Measurements from ENCODE around the gene IFT20.

The IFT20 gene

GRCh38 chr17:28335959-28336871 lies 943 bp upstream of the IFT20 start:
- no peak overlapping the region for H3K27ac ChIP-seq (ENCODE audit: low read length)
- H3K36me3 ChIP-seq (ENCODE audit: control insufficient read depth, insufficient read depth, low read length): peaks cover 4% of the 10 kb centered on the region
- no CpG with 5 or more reads among the region's 29 CpGs for WGBS (ENCODE audit: insufficient coverage, insufficient read length)
- peak overlapping the region; percentile 66 for H3K4me3 ChIP-seq (ENCODE audit: low read length)
- no peaks in the 10 kb centered on the region for H3K9me3 ChIP-seq (ENCODE audit: control insufficient read depth, insufficient read depth, low read length)
- DNase-seq (ENCODE audit: low read depth, low spot score): peak; percentile 52
- no peaks in the 10 kb centered on the region for H3K4me1 ChIP-seq (ENCODE audit: control insufficient read depth, insufficient read depth, low read length)
- H3K27me3 ChIP-seq (ENCODE audit: control insufficient read depth, insufficient read depth, low read length): no peaks in the 10 kb centered on the region

GRCh38 chr17:28334666-28335200 lies 539 bp downstream of the IFT20 start:
- H3K27me3 ChIP-seq (ENCODE audit: control insufficient read depth, insufficient read depth, low read length): no peaks in the 10 kb centered on the region
- H3K4me3 ChIP-seq (ENCODE audit: low read length): peak overlapping the region; percentile 63
- no CpG with 5 or more reads among the region's 18 CpGs for WGBS (ENCODE audit: insufficient coverage, insufficient read length)
- no peaks in the 10 kb centered on the region for H3K4me1 ChIP-seq (ENCODE audit: control insufficient read depth, insufficient read depth, low read length)
- H3K9me3 ChIP-seq (ENCODE audit: control insufficient read depth, insufficient read depth, low read length): no peaks in the 10 kb centered on the region
- DNase-seq (ENCODE audit: low read depth, low spot score): no peak
- no peak overlapping the region for H3K27ac ChIP-seq (ENCODE audit: low read length)
- 0 out of 2 replicates have a peak, but pooled peaks cover 3% of the 10 kb centered on the region for H3K36me3 ChIP-seq (ENCODE audit: control insufficient read depth, insufficient read depth, low read length)

GRCh38 chr17:28334171-28334570 lies 1.1 kb downstream of the IFT20 start:
- DNase-seq (ENCODE audit: low read depth, low spot score): no peak
- Histone ChIP-seq H3K9me3 (ENCODE audit: control insufficient read depth, insufficient read depth, low read length) (no peaks in the 10 kb centered on the region), H3K27ac (ENCODE audit: low read length) (no peak overlapping the region), H3K27me3 (ENCODE audit: control insufficient read depth, insufficient read depth, low read length) (no peaks in the 10 kb centered on the region), H3K4me3 (ENCODE audit: low read length) (no peak overlapping the region), H3K4me1 (ENCODE audit: control insufficient read depth, insufficient read depth, low read length) (no peaks in the 10 kb centered on the region), H3K36me3 (ENCODE audit: control insufficient read depth, insufficient read depth, low read length) (no peaks in the 10 kb centered on the region)
- WGBS (ENCODE audit: insufficient coverage, insufficient read length): no CpG with 5 or more reads among the region's 6 CpGs

GRCh38 chr17:28333083-28333746 lies 2.1 kb downstream of the IFT20 start:
- no peak overlapping the region for H3K27ac ChIP-seq (ENCODE audit: low read length)
- no peaks in the 10 kb centered on the region for H3K9me3 ChIP-seq (ENCODE audit: control insufficient read depth, insufficient read depth, low read length)
- no peaks in the 10 kb centered on the region for H3K4me1 ChIP-seq (ENCODE audit: control insufficient read depth, insufficient read depth, low read length)
- H3K27me3 ChIP-seq (ENCODE audit: control insufficient read depth, insufficient read depth, low read length): no peaks in the 10 kb centered on the region
- H3K36me3 ChIP-seq (ENCODE audit: control insufficient read depth, insufficient read depth, low read length): peaks cover 2% of the 10 kb centered on the region; the same call in 1 of the 2 replicates
- DNase-seq (ENCODE audit: low read depth, low spot score): no peak
- no CpG with 5 or more reads among the region's 1 CpG for WGBS (ENCODE audit: insufficient coverage, insufficient read length)
- no peak overlapping the region for H3K4me3 ChIP-seq (ENCODE audit: low read length)

- Histone ChIP-seq H3K9me3 (ENCODE audit: control insufficient read depth, insufficient read depth, low read length) (no peaks in the 10 kb centered on the region), H3K4me1 (ENCODE audit: control insufficient read depth, insufficient read depth, low read length) (no peaks in the 10 kb centered on the region), H3K36me3 (ENCODE audit: control insufficient read depth, insufficient read depth, low read length) (peaks cover 10% of the 10 kb centered on the region; the same call in 1 of the 2 replicates), H3K27ac (ENCODE audit: low read length) (no peak overlapping the region), H3K27me3 (ENCODE audit: control insufficient read depth, insufficient read depth, low read length) (no peaks in the 10 kb centered on the region), H3K4me3 (ENCODE audit: low read length) (no peak overlapping the region)
- DNase-seq (ENCODE audit: low read depth, low spot score): no peak
- no CpG with 5 or more reads among the region's 6 CpGs for WGBS (ENCODE audit: insufficient coverage, insufficient read length)
Measured at GRCh38 chr17:28331891-28332420, 3.3 kb downstream of the IFT20 start.

- H3K36me3 ChIP-seq (ENCODE audit: control insufficient read depth, insufficient read depth, low read length): peaks cover 19% of the 10 kb centered on the region; the same call in 1 of the 2 replicates
- no CpG with 5 or more reads among the region's 5 CpGs for WGBS (ENCODE audit: insufficient coverage, insufficient read length)
Measured at GRCh38 chr17:28330671-28331070, 4.6 kb downstream of the IFT20 start.

GRCh38 chr17:28328325-28328724 lies 6.9 kb downstream of the IFT20 start:
- no CpG with 5 or more reads among the region's 4 CpGs for WGBS (ENCODE audit: insufficient coverage, insufficient read length)
- no peaks in the 10 kb centered on the region for H3K9me3 ChIP-seq (ENCODE audit: control insufficient read depth, insufficient read depth, low read length)
- H3K27me3 ChIP-seq (ENCODE audit: control insufficient read depth, insufficient read depth, low read length): no peaks in the 10 kb centered on the region
- H3K27ac ChIP-seq (ENCODE audit: low read length): no peak overlapping the region
- DNase-seq (ENCODE audit: low read depth, low spot score): no peak
- no peaks in the 10 kb centered on the region for H3K4me1 ChIP-seq (ENCODE audit: control insufficient read depth, insufficient read depth, low read length)
- H3K36me3 ChIP-seq (ENCODE audit: control insufficient read depth, insufficient read depth, low read length): peaks cover 19% of the 10 kb centered on the region; the same call in 1 of the 2 replicates
- no peak overlapping the region for H3K4me3 ChIP-seq (ENCODE audit: low read length)

More at GRCh38 chr17:28330671-28331070, 4.6 kb downstream of the IFT20 start:
- Histone ChIP-seq H3K4me1 (ENCODE audit: control insufficient read depth, insufficient read depth, low read length) (no peaks in the 10 kb centered on the region), H3K27ac (ENCODE audit: low read length) (no peak overlapping the region), H3K27me3 (ENCODE audit: control insufficient read depth, insufficient read depth, low read length) (no peaks in the 10 kb centered on the region), H3K9me3 (ENCODE audit: control insufficient read depth, insufficient read depth, low read length) (no peaks in the 10 kb centered on the region), H3K4me3 (ENCODE audit: low read length) (no peak overlapping the region)
- DNase-seq (ENCODE audit: low read depth, low spot score): no peak

GRCh38 chr17:28327709-28328108 lies 7.6 kb downstream of the IFT20 start:
- Histone ChIP-seq H3K36me3 (ENCODE audit: control insufficient read depth, insufficient read depth, low read length) (peaks cover 19% of the 10 kb centered on the region; the same call in 1 of the 2 replicates), H3K4me1 (ENCODE audit: control insufficient read depth, insufficient read depth, low read length) (no peaks in the 10 kb centered on the region)
- no peak for DNase-seq (ENCODE audit: low read depth, low spot score)

GRCh38 chr17:28327031-28327607 lies 8.2 kb downstream of the IFT20 start:
- peaks cover 19% of the 10 kb centered on the region; the same call in 1 of the 2 replicates for H3K36me3 ChIP-seq (ENCODE audit: control insufficient read depth, insufficient read depth, low read length)
- no peak for DNase-seq (ENCODE audit: low read depth, low spot score)
- H3K27me3 ChIP-seq (ENCODE audit: control insufficient read depth, insufficient read depth, low read length): no peaks in the 10 kb centered on the region
- no CpG with 5 or more reads among the region's 9 CpGs for WGBS (ENCODE audit: insufficient coverage, insufficient read length)
- no peak overlapping the region for H3K27ac ChIP-seq (ENCODE audit: low read length)
- no peak overlapping the region for H3K4me3 ChIP-seq (ENCODE audit: low read length)
- H3K4me1 ChIP-seq (ENCODE audit: control insufficient read depth, insufficient read depth, low read length): no peaks in the 10 kb centered on the region
- no peaks in the 10 kb centered on the region for H3K9me3 ChIP-seq (ENCODE audit: control insufficient read depth, insufficient read depth, low read length)

More at GRCh38 chr17:28327709-28328108, 7.6 kb downstream of the IFT20 start:
- H3K9me3 ChIP-seq (ENCODE audit: control insufficient read depth, insufficient read depth, low read length): no peaks in the 10 kb centered on the region
- no CpG with 5 or more reads among the region's 3 CpGs for WGBS (ENCODE audit: insufficient coverage, insufficient read length)
- no peak overlapping the region for H3K27ac ChIP-seq (ENCODE audit: low read length)
- no peak overlapping the region for H3K4me3 ChIP-seq (ENCODE audit: low read length)
- H3K27me3 ChIP-seq (ENCODE audit: control insufficient read depth, insufficient read depth, low read length): no peaks in the 10 kb centered on the region

GRCh38 chr17:28326114-28326513 lies 9.2 kb downstream of the IFT20 start:
- no peak overlapping the region for H3K27ac ChIP-seq (ENCODE audit: low read length)
- no peaks in the 10 kb centered on the region for H3K4me1 ChIP-seq (ENCODE audit: control insufficient read depth, insufficient read depth, low read length)
- WGBS (ENCODE audit: insufficient coverage, insufficient read length): no CpG with 5 or more reads among the region's 7 CpGs
- no peak for DNase-seq (ENCODE audit: low read depth, low spot score)
- no peak overlapping the region for H3K4me3 ChIP-seq (ENCODE audit: low read length)
- H3K36me3 ChIP-seq (ENCODE audit: control insufficient read depth, insufficient read depth, low read length): peaks cover 19% of the 10 kb centered on the region; the same call in 1 of the 2 replicates
- no peaks in the 10 kb centered on the region for H3K9me3 ChIP-seq (ENCODE audit: control insufficient read depth, insufficient read depth, low read length)
- H3K27me3 ChIP-seq (ENCODE audit: control insufficient read depth, insufficient read depth, low read length): no peaks in the 10 kb centered on the region
